Fibroblast of lung (primary cell): ENCODE results near the gene PRMT7. TPM values are rescaled to one million over a fixed set of nuclear protein-coding genes. Genes with fewer than 3 reads are reported as not detected.

ENCODE experiments used
- DNase-seq, 2 donors: peaks; one replicate each; pipeline versions ENCODE4 v3.0.0 to v3.0.0-alpha.2; 2010; ENCODE audit warnings: low read depth in 2 of 2
- H2AFZ ChIP-seq: 2 replicates; pipeline ENCODE4 v1.5.1; 2012; ENCODE audit warnings: low read length, control low read depth, inconsistent platforms
- H3K27ac ChIP-seq: 2 replicates; pipeline ENCODE4 v1.5.1; 2011; ENCODE audit warnings: low read length, control low read depth; ENCODE audit not compliant: insufficient read depth
- H3K27me3 ChIP-seq: 2 replicates; pipeline ENCODE4 v1.5.1; 2011; ENCODE audit warnings: mild to moderate bottlenecking, low read length; ENCODE audit not compliant: control insufficient read depth, insufficient read depth
- H3K36me3 ChIP-seq: 2 replicates; pipeline ENCODE4 v1.5.1; 2011; ENCODE audit warnings: low read length; ENCODE audit not compliant: control insufficient read depth, insufficient read depth
- H3K4me1 ChIP-seq: 2 replicates; pipeline ENCODE4 v1.5.1; 2011; ENCODE audit warnings: low read length; ENCODE audit not compliant: control insufficient read depth, insufficient read depth; ENCODE audit errors: extremely low read depth
- H3K4me2 ChIP-seq: 2 replicates; pipeline ENCODE4 v1.5.1; 2011; ENCODE audit warnings: low read length, control low read depth; ENCODE audit not compliant: insufficient read depth; ENCODE audit errors: extremely low read depth
- H3K4me3 ChIP-seq, 4 experiments: fragments of 200-600 bp in 1 of 4; sonication (generic) in 1 of 4; replicated peaks in 1 of 4; 2 replicates each; pipeline ENCODE4 v1.5.1; 2011 to 2016; ENCODE audit warnings: low read length in 4 of 4, low read depth in 3 of 4, mild to moderate bottlenecking in 3 of 4, control low read depth in 2 of 4, inconsistent platforms in 1 of 4, mixed read lengths in 1 of 4; ENCODE audit not compliant: insufficient read depth in 1 of 4; ENCODE audit errors: control extremely low read depth in 1 of 4
- H3K79me2 ChIP-seq: 2 replicates; pipeline ENCODE4 v1.5.1; 2012; ENCODE audit warnings: mild to moderate bottlenecking, low read length, inconsistent platforms; ENCODE audit not compliant: control insufficient read depth, insufficient read depth
- H3K9ac ChIP-seq: 2 replicates; pipeline ENCODE4 v1.5.1; 2011; ENCODE audit warnings: mild to moderate bottlenecking, low read length, control low read depth; ENCODE audit not compliant: insufficient read depth
- H3K9me3 ChIP-seq: 2 replicates; pipeline ENCODE4 v1.5.1; 2012; ENCODE audit warnings: low read depth, low read length; ENCODE audit not compliant: control insufficient read depth, insufficient read depth
- H4K20me1 ChIP-seq: 2 replicates; pipeline ENCODE4 v1.5.1; 2011; ENCODE audit warnings: low read length; ENCODE audit not compliant: control insufficient read depth, insufficient read depth; ENCODE audit errors: extremely low read depth
- CTCF ChIP-seq, 2 donors: IDR thresholded peaks in 1 of 2; conservative IDR thresholded peaks in 1 of 2; 1 replicate in 1 of 2; 2 replicates in 1 of 2; pipeline ENCODE4 v1.5.1; 2011 to 2012; ENCODE audit warnings: low read length in 2 of 2, control low read depth in 1 of 2, inconsistent platforms in 1 of 2, low read depth in 1 of 2, mild to moderate bottlenecking in 1 of 2
- EZH2 ChIP-seq: IDR thresholded peaks from 2 replicates; pipeline ENCODE4 v1.5.1; 2012; ENCODE audit warnings: low read length, control low read depth, mild to moderate bottlenecking; ENCODE audit errors: missing control alignments
- polyA plus RNA-seq, 2 donors: library from polyadenylated mRNA; depleted of rRNA in 1 of 2; stranded (reverse) in 1 of 2; unstranded in 1 of 2; fragments of >200 nt; gene quantifications; 2 replicates each; pipeline ENCODE4 v1.2.1, GENCODE V29; 2011 to 2012; ENCODE audit warnings: missing spikeins in 1 of 2
- total RNA-seq: library from RNA; depleted of rRNA; stranded (reverse); fragments of >200 nt; gene quantifications from 2 replicates; pipeline ENCODE4 v1.2.1, GENCODE V29; 2014

Gene PRMT7
- total and polyA plus RNA-seq, 2 donors (not counting 1 experiment from before 2014, with no cell fraction given): 24.0 to 39.3 TPM

DNA sequence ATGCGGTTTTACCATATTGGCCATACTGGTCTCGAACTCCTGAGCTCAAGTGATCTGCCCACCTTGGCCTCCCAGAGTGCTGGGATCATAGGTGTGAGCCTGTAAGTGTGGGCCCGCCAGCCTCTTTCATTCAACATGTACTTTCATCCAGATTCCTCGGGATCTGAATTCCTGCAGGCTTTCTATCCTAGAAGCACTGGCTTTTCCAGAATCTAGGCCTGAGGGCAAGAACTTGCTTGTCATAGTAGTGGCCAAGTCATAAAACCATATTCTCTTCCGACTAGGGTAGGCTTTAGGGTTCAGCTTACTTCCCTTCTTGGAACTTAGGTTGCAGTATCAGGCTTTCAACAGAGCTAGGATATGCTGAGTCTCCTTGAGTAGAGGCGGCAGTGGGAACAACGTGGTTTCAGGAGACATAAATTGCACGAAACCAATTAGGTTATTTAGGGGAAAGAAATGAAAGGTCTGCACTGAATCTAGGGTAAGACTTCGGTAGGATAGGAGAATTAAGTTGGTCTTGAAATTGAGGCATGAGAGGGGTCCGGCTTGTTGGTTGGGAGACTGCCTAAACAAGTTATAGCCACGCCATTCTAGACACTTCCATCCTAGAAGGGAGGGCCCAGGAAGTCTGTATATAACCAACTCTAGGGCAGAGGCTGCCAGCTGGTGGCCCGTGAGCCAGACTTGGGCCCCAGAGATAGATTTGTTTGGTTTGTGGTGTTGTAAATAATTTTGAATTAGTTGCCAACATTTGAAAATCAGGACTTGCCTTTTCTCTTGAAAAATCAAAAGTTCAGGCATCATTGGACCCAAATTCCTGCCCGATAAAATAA is 30.9 kb upstream of the PRMT7 start:
- Histone ChIP-seq H3K4me1 (no peaks in the 10 kb centered on the region), H3K9ac (no peak overlapping the region), H2AFZ (no peak overlapping the region), H3K27ac (no peak overlapping the region), H3K9me3 (no peaks in the 10 kb centered on the region), H4K20me1 (no peaks in the 10 kb centered on the region), H3K36me3 (no peaks in the 10 kb centered on the region), H3K4me3 (no peak overlapping the region), H3K79me2 (no peaks in the 10 kb centered on the region), H3K27me3 (no peaks in the 10 kb centered on the region), H3K4me2 (no peak overlapping the region)
- DNase-seq: no peak
- TF ChIP-seq EZH2 (no peak), CTCF (conservative IDR thresholded peaks at IDR 0.05 in 1 of 2, IDR thresholded peaks at IDR 0.05 in 1 of 2; ENCODE audit: low read depth in 1 of 2, low read length in 2 of 2) (no peak)

GRCh38 chr16:68281368-68282063 is 29.3 kb upstream of the PRMT7 start:
- Histone ChIP-seq H3K27ac (no peak overlapping the region), H3K4me3 (no peak overlapping the region), H3K79me2 (peaks cover 5% of the 10 kb centered on the region), H2AFZ (no peak overlapping the region), H3K36me3 (peaks cover 2% of the 10 kb centered on the region), H3K9me3 (no peaks in the 10 kb centered on the region), H3K4me2 (no peak overlapping the region), H3K9ac (no peak overlapping the region), H3K4me1 (no peaks in the 10 kb centered on the region), H3K27me3 (no peaks in the 10 kb centered on the region), H4K20me1 (no peaks in the 10 kb centered on the region)
- DNase-seq: no peak
- TF ChIP-seq CTCF (conservative IDR thresholded peaks at IDR 0.05 in 1 of 2, IDR thresholded peaks at IDR 0.05 in 1 of 2; ENCODE audit: low read depth in 1 of 2, low read length in 2 of 2) (no peak), EZH2 (no peak)

GRCh38 chr16:68282064-68282452 is 28.8 kb upstream of the PRMT7 start:
- Histone ChIP-seq H3K27ac (no peak overlapping the region), H3K27me3 (no peaks in the 10 kb centered on the region), H3K4me1 (no peaks in the 10 kb centered on the region), H3K4me3 (no peak overlapping the region), H3K36me3 (peaks cover 2% of the 10 kb centered on the region), H3K9ac (no peak overlapping the region), H3K9me3 (no peaks in the 10 kb centered on the region), H3K79me2 (peaks cover 6% of the 10 kb centered on the region), H4K20me1 (no peaks in the 10 kb centered on the region), H2AFZ (no peak overlapping the region), H3K4me2 (no peak overlapping the region)
- TF ChIP-seq CTCF (conservative IDR thresholded peaks at IDR 0.05 in 1 of 2, IDR thresholded peaks at IDR 0.05 in 1 of 2; ENCODE audit: low read depth in 1 of 2, low read length in 2 of 2): no peak
- no peak for TF ChIP-seq EZH2
- DNase-seq: no peak
